ENCODE measurements around the gene BEX3.
"Not testable (repeated sequence)": the region's sequence is repeated elsewhere in the genome, so short reads cannot be mapped to it uniquely, and the experiment has no call there.

Gene BEX3

DNA sequence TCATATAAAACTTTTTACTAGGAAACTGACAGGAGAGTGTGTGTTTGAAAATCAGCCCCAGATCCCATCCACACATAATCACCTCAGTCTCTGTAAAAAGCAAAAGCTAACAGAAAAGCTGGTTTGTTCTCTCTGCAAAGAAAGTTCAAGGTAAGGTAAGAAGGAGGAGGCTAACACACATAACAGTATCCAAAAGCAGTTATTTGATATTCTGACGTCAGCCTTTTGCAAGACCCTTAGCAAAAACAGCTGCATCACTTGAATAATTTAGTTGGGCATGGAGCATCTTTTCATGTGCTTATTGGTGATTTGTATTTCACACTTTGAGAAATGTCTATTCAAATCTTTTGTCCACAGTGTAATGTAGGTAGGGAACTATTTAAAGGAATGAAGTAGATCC, 14.5 kb upstream of the BEX3 start:
- H3K4me3 Mint-ChIP-seq = no peak overlapping the region
- no peaks in the 10 kb centered on the region for H3K9me3 Mint-ChIP-seq
- no peak overlapping the region for H3K27ac Mint-ChIP-seq
- no peaks in the 10 kb centered on the region for H3K36me3 Mint-ChIP-seq (ENCODE audit: low read depth)
- DNase-seq (ENCODE audit: low spot score) = no peak
- H3K27me3 Mint-ChIP-seq (ENCODE audit: low read depth) = no peaks in the 10 kb centered on the region
- H3K4me1 Mint-ChIP-seq (ENCODE audit: low read depth) = no peaks in the 10 kb centered on the region

- no peaks in the 10 kb centered on the region for H3K4me1 Mint-ChIP-seq (ENCODE audit: low read depth)
- no peak for DNase-seq (ENCODE audit: low spot score)
- H3K36me3 Mint-ChIP-seq (ENCODE audit: low read depth) = no peaks in the 10 kb centered on the region
- H3K9me3 Mint-ChIP-seq = no peaks in the 10 kb centered on the region
- no peak overlapping the region for H3K4me3 Mint-ChIP-seq
- H3K27me3 Mint-ChIP-seq (ENCODE audit: low read depth) = no peaks in the 10 kb centered on the region
- no peak overlapping the region for H3K27ac Mint-ChIP-seq
Observed at GRCh38 chrX:103362474-103362873, 13.9 kb upstream of the BEX3 start.

- Mint-ChIP-seq H3K9me3 (no peaks in the 10 kb centered on the region), H3K27ac (no peak overlapping the region), H3K4me1 (ENCODE audit: low read depth) (no peaks in the 10 kb centered on the region), H3K4me3 (no peak overlapping the region), H3K36me3 (ENCODE audit: low read depth) (no peaks in the 10 kb centered on the region), H3K27me3 (ENCODE audit: low read depth) (no peaks in the 10 kb centered on the region)
- no peak for DNase-seq (ENCODE audit: low spot score)
Observed at GRCh38 chrX:103363046-103363445, 13.3 kb upstream of the BEX3 start.

- Mint-ChIP-seq H3K4me3 (no peak overlapping the region), H3K36me3 (ENCODE audit: low read depth) (no peaks in the 10 kb centered on the region), H3K4me1 (ENCODE audit: low read depth) (no peaks in the 10 kb centered on the region), H3K27ac (no peak overlapping the region), H3K9me3 (no peaks in the 10 kb centered on the region), H3K27me3 (ENCODE audit: low read depth) (peaks cover 3% of the 10 kb centered on the region)
- no peak for DNase-seq (ENCODE audit: low spot score)
Observed at GRCh38 chrX:103367502-103367901, 8.8 kb upstream of the BEX3 start.

GRCh38 chrX:103369479-103369878, 6.9 kb upstream of the BEX3 start:
- DNase-seq (ENCODE audit: low spot score) = no peak
- Mint-ChIP-seq H3K27ac (no peak overlapping the region), H3K36me3 (ENCODE audit: low read depth) (no peaks in the 10 kb centered on the region), H3K27me3 (ENCODE audit: low read depth) (peaks cover 6% of the 10 kb centered on the region), H3K9me3 (no peaks in the 10 kb centered on the region), H3K4me1 (ENCODE audit: low read depth) (no peaks in the 10 kb centered on the region), H3K4me3 (no peak overlapping the region)

GRCh38 chrX:103372886-103373285, 3.5 kb upstream of the BEX3 start:
- Mint-ChIP-seq H3K36me3 (ENCODE audit: low read depth) (no peaks in the 10 kb centered on the region), H3K27ac (no peak overlapping the region), H3K27me3 (ENCODE audit: low read depth) (peaks cover 6% of the 10 kb centered on the region), H3K9me3 (no peaks in the 10 kb centered on the region), H3K4me1 (ENCODE audit: low read depth) (peaks cover 4% of the 10 kb centered on the region), H3K4me3 (no peak overlapping the region)
- DNase-seq (ENCODE audit: low spot score) = no peak

- no peak overlapping the region for H3K27ac Mint-ChIP-seq
- H3K4me1 Mint-ChIP-seq (ENCODE audit: low read depth) = peaks cover 4% of the 10 kb centered on the region
- no peaks in the 10 kb centered on the region for H3K36me3 Mint-ChIP-seq (ENCODE audit: low read depth)
- H3K27me3 Mint-ChIP-seq (ENCODE audit: low read depth) = peaks cover 6% of the 10 kb centered on the region
- no peak for DNase-seq (ENCODE audit: low spot score)
- no peaks in the 10 kb centered on the region for H3K9me3 Mint-ChIP-seq
- H3K4me3 Mint-ChIP-seq = no peak overlapping the region
Observed at GRCh38 chrX:103373581-103373980, 2.8 kb upstream of the BEX3 start.

DNA sequence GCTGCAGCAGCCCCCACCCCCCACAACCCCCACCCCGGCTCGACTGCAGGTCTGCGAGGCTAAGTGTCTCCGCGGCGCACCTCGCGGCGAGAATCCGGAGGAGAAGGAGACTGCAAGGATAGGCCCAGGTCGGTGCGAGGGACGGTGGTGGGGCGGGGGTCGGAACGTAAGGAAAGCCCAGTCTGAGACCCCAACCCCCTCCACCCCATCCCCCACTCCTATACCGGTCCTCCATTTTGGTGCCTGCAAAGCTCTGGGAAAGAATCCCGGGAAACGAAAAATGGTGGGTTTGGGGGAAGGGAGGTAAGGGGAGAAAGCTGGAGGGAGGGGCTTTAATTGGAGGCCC, 614 bp downstream of the BEX3 start:
- H3K4me3 Mint-ChIP-seq = peak overlapping the region; percentile 68
- H3K27ac Mint-ChIP-seq = no peak overlapping the region
- H3K27me3 Mint-ChIP-seq (ENCODE audit: low read depth) = peaks cover 6% of the 10 kb centered on the region
- no peaks in the 10 kb centered on the region for H3K36me3 Mint-ChIP-seq (ENCODE audit: low read depth)
- no peak for DNase-seq (ENCODE audit: low spot score)
- peaks cover 4% of the 10 kb centered on the region for H3K4me1 Mint-ChIP-seq (ENCODE audit: low read depth)
- no peaks in the 10 kb centered on the region for H3K9me3 Mint-ChIP-seq

- Mint-ChIP-seq H3K4me3 (no peak overlapping the region), H3K27me3 (ENCODE audit: low read depth) (no peaks in the 10 kb centered on the region), H3K9me3 (no peaks in the 10 kb centered on the region), H3K4me1 (ENCODE audit: low read depth) (peaks cover 4% of the 10 kb centered on the region), H3K36me3 (ENCODE audit: low read depth) (no peaks in the 10 kb centered on the region), H3K27ac (no peak overlapping the region)
- DNase-seq (ENCODE audit: low spot score) = no peak
Observed at GRCh38 chrX:103378990-103379389, 2.7 kb downstream of the BEX3 start.

DNA sequence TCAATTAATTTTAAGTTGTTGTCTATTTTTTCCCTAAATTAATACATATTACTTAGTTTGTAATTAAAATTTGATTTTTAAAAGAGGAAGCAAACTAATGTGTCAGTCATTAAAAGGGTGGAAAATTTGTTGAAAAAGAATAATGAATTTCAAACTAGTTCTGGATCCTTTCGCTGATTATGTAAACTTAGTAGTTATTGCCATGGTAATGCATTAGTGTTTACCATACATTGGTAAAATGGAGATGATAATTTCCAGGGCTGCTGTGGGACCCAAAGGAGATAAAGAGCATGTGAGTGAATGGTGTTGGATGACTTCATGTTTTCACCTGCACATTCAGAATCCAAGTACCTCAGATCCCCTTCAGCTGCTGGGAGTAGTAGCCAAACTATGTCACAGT, 6.5 kb downstream of the BEX3 start:
- no peaks in the 10 kb centered on the region for H3K36me3 Mint-ChIP-seq (ENCODE audit: low read depth)
- no peak overlapping the region for H3K4me3 Mint-ChIP-seq
- H3K27ac Mint-ChIP-seq = no peak overlapping the region
- H3K9me3 Mint-ChIP-seq = no peaks in the 10 kb centered on the region
- no peaks in the 10 kb centered on the region for H3K4me1 Mint-ChIP-seq (ENCODE audit: low read depth)
- DNase-seq (ENCODE audit: low spot score) = no peak
- H3K27me3 Mint-ChIP-seq (ENCODE audit: low read depth) = peaks cover 4% of the 10 kb centered on the region

GRCh38 chrX:103384672-103385071, 8.3 kb downstream of the BEX3 start:
- no peak for DNase-seq (ENCODE audit: low spot score)
- no peak overlapping the region for H3K4me3 Mint-ChIP-seq
- no peaks in the 10 kb centered on the region for H3K9me3 Mint-ChIP-seq
- no peak overlapping the region for H3K27ac Mint-ChIP-seq
- no peaks in the 10 kb centered on the region for H3K4me1 Mint-ChIP-seq (ENCODE audit: low read depth)
- peaks cover 10% of the 10 kb centered on the region for H3K27me3 Mint-ChIP-seq (ENCODE audit: low read depth)
- H3K36me3 Mint-ChIP-seq (ENCODE audit: low read depth) = no peaks in the 10 kb centered on the region

DNA sequence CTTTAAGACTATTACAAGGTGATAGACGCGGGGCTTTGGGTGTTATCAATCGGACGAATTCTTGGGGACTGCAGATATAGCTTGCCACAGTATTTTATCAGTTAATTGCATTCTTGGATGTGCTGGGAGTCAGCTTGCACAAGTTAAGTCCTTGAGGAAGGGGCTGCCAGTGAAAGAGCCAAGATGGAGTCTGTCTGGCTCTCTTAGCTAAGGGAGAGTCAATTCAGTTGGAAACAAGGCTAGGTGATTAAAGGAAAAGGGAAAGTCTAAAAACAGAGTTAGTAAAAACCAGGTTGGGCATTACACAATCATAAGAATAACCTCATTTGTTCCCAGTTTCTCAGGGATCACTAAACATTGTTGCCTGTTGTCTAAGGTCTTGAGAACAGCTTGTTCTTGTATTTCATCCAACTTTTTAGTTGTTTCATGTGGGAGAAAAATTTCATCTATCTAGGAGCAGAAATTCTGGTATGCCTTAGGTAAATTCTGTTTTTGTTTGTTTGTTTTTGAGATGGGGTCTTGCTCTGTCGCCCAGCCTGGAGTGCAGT, 9.0 kb downstream of the BEX3 start:
- H3K27me3 Mint-ChIP-seq (ENCODE audit: low read depth) = peaks cover 14% of the 10 kb centered on the region
- H3K27ac Mint-ChIP-seq; H3K9me3 Mint-ChIP-seq; H3K4me3 Mint-ChIP-seq; H3K4me1 Mint-ChIP-seq (ENCODE audit: low read depth); H3K36me3 Mint-ChIP-seq (ENCODE audit: low read depth); DNase-seq (ENCODE audit: low spot score): not testable (repeated sequence)

DNA sequence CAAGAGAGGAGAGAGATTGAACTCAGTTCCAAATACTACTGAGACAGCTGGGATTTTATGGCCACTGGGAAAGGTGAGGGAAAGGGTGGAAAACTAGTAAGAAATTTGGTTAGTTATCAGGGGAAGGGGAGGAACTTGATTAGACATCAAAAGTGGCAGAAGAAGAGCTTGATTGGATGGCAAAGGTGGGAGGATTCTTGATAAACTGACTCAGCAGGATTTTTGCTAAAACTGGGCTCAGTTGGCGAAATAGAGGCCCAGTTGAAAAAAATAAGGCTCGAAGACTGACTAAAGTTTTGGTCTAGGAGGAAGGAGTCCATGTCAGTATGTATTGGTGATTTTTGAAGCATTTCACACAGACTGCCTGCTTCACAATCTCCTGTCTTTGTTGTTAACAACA, 10.0 kb downstream of the BEX3 start:
- Mint-ChIP-seq H3K4me3 (no peak overlapping the region), H3K27me3 (ENCODE audit: low read depth) (peaks cover 18% of the 10 kb centered on the region), H3K9me3 (no peaks in the 10 kb centered on the region), H3K27ac (no peak overlapping the region), H3K4me1 (ENCODE audit: low read depth) (no peaks in the 10 kb centered on the region), H3K36me3 (ENCODE audit: low read depth) (no peaks in the 10 kb centered on the region)
- DNase-seq (ENCODE audit: low spot score) = no peak

- Mint-ChIP-seq H3K4me3 (no peak overlapping the region), H3K27ac (no peak overlapping the region), H3K4me1 (ENCODE audit: low read depth) (no peaks in the 10 kb centered on the region), H3K36me3 (ENCODE audit: low read depth) (no peaks in the 10 kb centered on the region), H3K27me3 (ENCODE audit: low read depth) (peaks cover 14% of the 10 kb centered on the region), H3K9me3 (no peaks in the 10 kb centered on the region)
- no peak for DNase-seq (ENCODE audit: low spot score)
Observed at GRCh38 chrX:103393487-103393886, 17.1 kb downstream of the BEX3 start.

DNA sequence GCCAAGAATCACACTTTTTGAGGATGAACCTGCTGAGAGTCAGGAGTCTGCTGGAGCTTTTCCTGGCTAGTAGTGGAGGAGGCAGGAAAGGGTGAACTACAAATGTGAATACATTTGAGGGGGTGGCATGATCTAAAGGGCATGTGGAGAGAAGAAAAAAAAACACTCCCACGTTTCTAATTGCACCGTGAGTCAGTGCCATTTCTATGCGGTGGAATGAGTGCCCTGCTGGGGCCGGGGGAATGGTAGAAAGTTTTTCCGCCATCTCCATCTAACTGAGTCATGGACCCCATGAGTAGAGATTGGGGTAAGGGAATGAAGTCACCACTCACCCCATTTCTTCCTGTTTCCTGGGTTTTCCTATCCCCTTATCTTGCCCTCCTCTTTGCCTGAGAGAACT, 19.8 kb downstream of the BEX3 start:
- no peak for DNase-seq (ENCODE audit: low spot score)
- Mint-ChIP-seq H3K4me1 (ENCODE audit: low read depth) (no peaks in the 10 kb centered on the region), H3K36me3 (ENCODE audit: low read depth) (no peaks in the 10 kb centered on the region), H3K27me3 (ENCODE audit: low read depth) (no peaks in the 10 kb centered on the region), H3K27ac (no peak overlapping the region), H3K4me3 (no peak overlapping the region), H3K9me3 (no peaks in the 10 kb centered on the region)
